Endothelial cell of umbilical vein (primary cell): ENCODE measurements around the gene PRPS1.

Experiments
- CTCF ChIP-seq, 2 donors: IDR thresholded peaks; 1 replicate in 1 of 2; 2 replicates in 1 of 2; pipeline ENCODE4 v1.5.1; 2011; ENCODE audit warnings: low read length in 2 of 2, mild to moderate bottlenecking in 2 of 2, moderate library complexity in 2 of 2, control low read depth in 1 of 2, inconsistent platforms in 1 of 2, low read depth in 1 of 2; ENCODE audit not compliant: insufficient read depth in 1 of 2; ENCODE audit errors: extremely low read depth in 1 of 2
- EZH2 ChIP-seq: IDR thresholded peaks from 2 replicates; pipeline ENCODE4 v1.6.1; 2012; ENCODE audit warnings: borderline replicate concordance, low read depth, mild to moderate bottlenecking, moderate library complexity, low read length, inconsistent platforms; ENCODE audit not compliant: severe bottlenecking
- FOS ChIP-seq: IDR thresholded peaks from 2 replicates; pipeline ENCODE4 v1.6.1; 2011; ENCODE audit warnings: mild to moderate bottlenecking, low read length, moderate library complexity, borderline replicate concordance; ENCODE audit not compliant: insufficient read depth
- MAX ChIP-seq: IDR thresholded peaks from 2 replicates; pipeline ENCODE4 v1.6.1; 2011; ENCODE audit not compliant: insufficient read depth, insufficient read length
- POLR2A ChIP-seq: IDR thresholded peaks from 2 replicates; pipeline ENCODE4 v1.6.1; 2012; ENCODE audit warnings: low read depth, mild to moderate bottlenecking, control low read depth, low read length
- POLR2AphosphoS5 ChIP-seq: IDR thresholded peaks from 2 replicates; pipeline ENCODE4 v1.6.1; 2012; ENCODE audit warnings: low read depth, mild to moderate bottlenecking, control low read depth, low read length, moderate library complexity; ENCODE audit not compliant: insufficient read depth

- TF ChIP-seq CTCF (IDR thresholded peaks at IDR 0.05; ENCODE audit: extremely low read depth in 1 of 2, insufficient read depth in 1 of 2, low read depth in 1 of 2, low read length in 2 of 2) (no peak), POLR2A (no peak), POLR2AphosphoS5 (no peak), EZH2 (no peak), MAX (no peak), FOS (no peak)
Measured at GRCh38 chrX:107597791-107598190, 30.5 kb upstream of the PRPS1 start.
